HCT116 (cell line): ENCODE data around the gene FERMT1. TPM values are rescaled to one million over a fixed set of nuclear protein-coding genes. Genes with fewer than 3 reads are reported as not detected.

Experiments used
- ATAC-seq: fragments of 200-7000 bp; cut with Tn5 transposase; 2 replicates; pipeline ENCODE4 v1.9.1; 2020; ENCODE audit warnings: mild to moderate bottlenecking, moderate library complexity
- BruUV-seq: library from RNA; stranded (reverse); fragments of 400-500 nt; replicated peaks from 2 replicates; lab custom pipeline; 2021; lab: Mats Ljungman, UMichigan
- CTCF ChIA-PET: fragments of 300-600 bp; sonication (Branson Sonifier 250); formaldehyde crosslinking; loops from one replicate; lab custom pipeline; 2021; ENCODE audit warnings: antibody characterized with exemption; lab: Charles Lee
- POLR2A ChIA-PET: fragments of 300-600, 350-600 bp; sonication (Branson Sonifier 250); formaldehyde crosslinking; loops from one replicate; lab custom pipeline; 2021; ENCODE audit warnings: antibody characterized with exemption; lab: Charles Lee
- RAD21 ChIA-PET, 2 experiments: fragments of 300-600 bp; sonication (Branson Sonifier 250); formaldehyde crosslinking; loops; one replicate each; lab custom pipeline; 2023; ENCODE audit warnings: low total read pairs in 2 of 2; ENCODE audit not compliant: uncharacterized antibody in 2 of 2, unreplicated experiment in 2 of 2, low non-redundant PET in 1 of 2; lab: Charles Lee
- DNase-seq: peaks from one replicate; pipeline ENCODE4 v3.0.0-alpha.2; 2010; ENCODE audit warnings: low read depth, low spot score
- H2AFZ ChIP-seq: fragments of 200-600 bp; shearing (Covaris generic), sonication (generic); 2 replicates; pipeline ENCODE4 v1.6.1; 2017; ENCODE audit warnings: low read depth, mixed run types, mixed read lengths, antibody characterized with exemption, low read length; ENCODE audit not compliant: poor library complexity, severe bottlenecking
- H3K27ac ChIP-seq: 2 replicates; pipeline ENCODE4 v1.5.1; 2012; ENCODE audit warnings: low read depth, low read length
- H3K27me3 ChIP-seq: fragments of 200-600 bp; sonication (generic); 2 replicates; pipeline ENCODE4 v1.6.1; 2016; ENCODE audit warnings: mixed run types, low read length, mixed read lengths; ENCODE audit not compliant: insufficient read depth
- H3K36me3 ChIP-seq, 2 experiments: fragments of 200-500 bp in 1 of 2; fragments of 200-600 bp in 1 of 2; sonication (Bioruptor generic) in 1 of 2; sonication (generic) in 1 of 2; 2 replicates each; pipeline versions ENCODE4 v1.5.1 to v1.6.1; 2014 to 2016; ENCODE audit warnings: low read length in 2 of 2, inconsistent platforms in 1 of 2, mixed read lengths in 1 of 2, mixed run types in 1 of 2; ENCODE audit not compliant: insufficient read depth in 2 of 2, control insufficient read depth in 1 of 2
- H3K4me1 ChIP-seq, 2 experiments: fragments of 200-600 bp in 1 of 2; sonication (generic) in 1 of 2; 2 replicates each; pipeline versions ENCODE4 v1.5.1 to v1.6.1; 2012 to 2017; ENCODE audit warnings: low read length in 2 of 2, inconsistent platforms in 1 of 2, mild to moderate bottlenecking in 1 of 2, mixed read lengths in 1 of 2, mixed run types in 1 of 2, moderate library complexity in 1 of 2; ENCODE audit not compliant: insufficient read depth in 2 of 2, control insufficient read depth in 1 of 2
- H3K4me2 ChIP-seq: fragments of 200-600 bp; sonication (generic); 2 replicates; pipeline ENCODE4 v1.6.1; 2017; ENCODE audit warnings: mixed run types, low read length, mixed read lengths
- H3K4me3 ChIP-seq, 2 experiments: fragments of 200-600 bp in 1 of 2; sonication (generic) in 1 of 2; replicated peaks in 1 of 2; 2 replicates each; pipeline ENCODE4 v1.5.1; 2011 to 2016; ENCODE audit warnings: low read length in 2 of 2, control low read depth in 1 of 2, low read depth in 1 of 2, mild to moderate bottlenecking in 1 of 2, mixed read lengths in 1 of 2, mixed run types in 1 of 2
- H3K79me2 ChIP-seq: fragments of 200-600 bp; sonication (generic); 2 replicates; pipeline ENCODE4 v1.6.1; 2017; ENCODE audit warnings: mild to moderate bottlenecking, mixed run types, low read length, moderate library complexity, mixed read lengths; ENCODE audit not compliant: insufficient read depth
- H3K9ac ChIP-seq: fragments of 200-600 bp; sonication (generic); 2 replicates; pipeline ENCODE4 v1.6.1; 2016; ENCODE audit warnings: low read length, mixed read lengths
- H3K9me2 ChIP-seq: fragments of 200-600 bp; sonication (generic), shearing (Covaris generic); 2 replicates; pipeline ENCODE4 v1.6.1; 2017; ENCODE audit warnings: mixed run types, mild to moderate bottlenecking, moderate library complexity; ENCODE audit not compliant: insufficient read depth
- H3K9me3 ChIP-seq, 2 experiments: fragments of 200-500 bp in 1 of 2; fragments of 200-600 bp in 1 of 2; sonication (Bioruptor generic) in 1 of 2; sonication (generic) in 1 of 2; 2 replicates each; pipeline ENCODE4 v1.6.1; 2014 to 2017; ENCODE audit warnings: low read length in 2 of 2, mixed read lengths in 2 of 2, inconsistent platforms in 1 of 2, low read depth in 1 of 2, mild to moderate bottlenecking in 1 of 2, mixed run types in 1 of 2, moderate library complexity in 1 of 2; ENCODE audit not compliant: control insufficient read depth in 1 of 2, insufficient read depth in 1 of 2
- H4K20me1 ChIP-seq: fragments of 200-600 bp; sonication (generic), shearing (Covaris generic); 2 replicates; pipeline ENCODE4 v1.6.1; 2017; ENCODE audit warnings: mixed run types, mild to moderate bottlenecking, moderate library complexity; ENCODE audit not compliant: insufficient read depth
- CBX3 ChIP-seq: IDR thresholded peaks from 2 replicates; pipeline ENCODE4 v1.6.1; 2012; ENCODE audit warnings: low read depth
- EGR1 ChIP-seq: IDR thresholded peaks from 2 replicates; pipeline ENCODE4 v1.6.1; 2012; ENCODE audit warnings: low read depth
- MAX ChIP-seq: IDR thresholded peaks from 2 replicates; pipeline ENCODE4 v1.6.1; 2012
- RAD21 ChIP-seq: IDR thresholded peaks from 2 replicates; pipeline ENCODE4 v1.6.1; 2012; ENCODE audit warnings: low read depth, mild to moderate bottlenecking
- SP1 ChIP-seq: IDR thresholded peaks from 2 replicates; pipeline ENCODE4 v1.6.1; 2012; ENCODE audit warnings: low read depth
- intact Hi-C: fragments of 100-400 bp; cut with micrococcal nuclease; formaldehyde crosslinking; loops from 2 replicates; pipeline ENCODE4 v1.10.0; 2022
- total RNA-seq: library from RNA; stranded (reverse); gene quantifications from one replicate; pipeline ENCODE4 v1.2.1, GENCODE V29; 2021; ENCODE audit not compliant: unreplicated experiment
- TF ChIP-seq, protein P1 (sequence below): IDR thresholded peaks from 2 replicates; pipeline ENCODE4 v1.6.1; 2012; ENCODE audit warnings: low read depth

The FERMT1 gene
- total RNA-seq, 1 experiment from 2014 or later, result 34.9 TPM

GRCh38 chr20:6036213-6036612 is 86.6 kb downstream of the FERMT1 start:
- H3K9ac ChIP-seq, result no peak overlapping the region
- H3K4me2 ChIP-seq, result no peak overlapping the region
- H3K27ac ChIP-seq, result no peak overlapping the region
- TF ChIP-seq MAX, result no peak
- TF ChIP-seq, protein P1, sequence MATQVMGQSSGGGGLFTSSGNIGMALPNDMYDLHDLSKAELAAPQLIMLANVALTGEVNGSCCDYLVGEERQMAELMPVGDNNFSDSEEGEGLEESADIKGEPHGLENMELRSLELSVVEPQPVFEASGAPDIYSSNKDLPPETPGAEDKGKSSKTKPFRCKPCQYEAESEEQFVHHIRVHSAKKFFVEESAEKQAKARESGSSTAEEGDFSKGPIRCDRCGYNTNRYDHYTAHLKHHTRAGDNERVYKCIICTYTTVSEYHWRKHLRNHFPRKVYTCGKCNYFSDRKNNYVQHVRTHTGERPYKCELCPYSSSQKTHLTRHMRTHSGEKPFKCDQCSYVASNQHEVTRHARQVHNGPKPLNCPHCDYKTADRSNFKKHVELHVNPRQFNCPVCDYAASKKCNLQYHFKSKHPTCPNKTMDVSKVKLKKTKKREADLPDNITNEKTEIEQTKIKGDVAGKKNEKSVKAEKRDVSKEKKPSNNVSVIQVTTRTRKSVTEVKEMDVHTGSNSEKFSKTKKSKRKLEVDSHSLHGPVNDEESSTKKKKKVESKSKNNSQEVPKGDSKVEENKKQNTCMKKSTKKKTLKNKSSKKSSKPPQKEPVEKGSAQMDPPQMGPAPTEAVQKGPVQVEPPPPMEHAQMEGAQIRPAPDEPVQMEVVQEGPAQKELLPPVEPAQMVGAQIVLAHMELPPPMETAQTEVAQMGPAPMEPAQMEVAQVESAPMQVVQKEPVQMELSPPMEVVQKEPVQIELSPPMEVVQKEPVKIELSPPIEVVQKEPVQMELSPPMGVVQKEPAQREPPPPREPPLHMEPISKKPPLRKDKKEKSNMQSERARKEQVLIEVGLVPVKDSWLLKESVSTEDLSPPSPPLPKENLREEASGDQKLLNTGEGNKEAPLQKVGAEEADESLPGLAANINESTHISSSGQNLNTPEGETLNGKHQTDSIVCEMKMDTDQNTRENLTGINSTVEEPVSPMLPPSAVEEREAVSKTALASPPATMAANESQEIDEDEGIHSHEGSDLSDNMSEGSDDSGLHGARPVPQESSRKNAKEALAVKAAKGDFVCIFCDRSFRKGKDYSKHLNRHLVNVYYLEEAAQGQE, result no peak
- no peak for TF ChIP-seq RAD21
- TF ChIP-seq CBX3, result no peak
- TF ChIP-seq SP1, result no peak
- TF ChIP-seq EGR1, result no peak
- H3K79me2 ChIP-seq, result peaks cover 11% of the 10 kb centered on the region; the same call in 1 of the 2 replicates
- intact Hi-C loops, result no loop called here
- no peaks in the 10 kb centered on the region for H3K4me1 ChIP-seq
- ChIA-PET POLR2A (no interaction called here), CTCF (no interaction called here), RAD21 (no interaction called here)
- no peak overlapping the region for H2AFZ ChIP-seq
- no peaks in the 10 kb centered on the region for H3K9me2 ChIP-seq
- peaks cover 19 to 33% of the 10 kb centered on the region in 2 experiments; a peak in 3 of 4 replicates for H3K36me3 ChIP-seq
- no peak overlapping the region for H3K4me3 ChIP-seq
- no peak for DNase-seq
- no TSS peak for BruUV-seq
- no peaks in the 10 kb centered on the region for H3K9me3 ChIP-seq
- ATAC-seq, result no peak
- H3K27me3 ChIP-seq, result no peaks in the 10 kb centered on the region
- H4K20me1 ChIP-seq, result peaks cover 5% of the 10 kb centered on the region; the same call in 1 of the 2 replicates
